Measurements from ENCODE around the gene PLA2G6. TPM values are rescaled to one million over a fixed set of nuclear protein-coding genes. Genes with fewer than 3 reads are reported as not detected.
A peak's percentile ranks its signal among the peaks of the same experiment; 100 is the strongest.
"Not testable (repeated sequence)": the region's sequence is repeated elsewhere in the genome, so short reads cannot be mapped to it uniquely, and the experiment has no call there.

Gene PLA2G6
- total RNA-seq, 1 experiment from 2014 or later = 13.4 TPM

DNA sequence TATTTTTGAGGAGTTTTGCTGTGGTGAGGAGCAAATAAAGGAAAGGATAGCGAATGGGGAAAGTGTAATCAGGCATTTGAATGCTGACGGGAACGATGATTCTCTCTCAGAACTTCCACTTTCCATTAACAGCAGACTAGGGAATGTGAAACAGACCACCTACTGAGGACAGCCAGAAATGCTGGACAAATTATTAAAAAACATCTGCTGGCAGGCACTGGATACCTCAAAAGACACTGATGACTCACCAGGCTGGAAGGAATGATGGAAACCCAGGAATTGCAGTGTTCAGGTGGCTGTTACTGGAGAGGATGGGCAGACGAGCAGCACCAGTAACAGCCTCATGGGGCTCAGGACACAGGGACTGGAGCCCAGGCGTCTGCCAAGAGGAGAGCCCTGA, 33.4 kb downstream of the PLA2G6 start:
- in situ Hi-C loops (cut with HindIII; ENCODE audit: low pct_unique_long_range_greater_than_20kb, low sequenced_read_pairs) = no loop called here
- DNase-seq (ENCODE audit: low read depth) = peak; percentile 66

- in situ Hi-C loops (cut with HindIII; ENCODE audit: low pct_unique_long_range_greater_than_20kb, low sequenced_read_pairs); DNase-seq (ENCODE audit: low read depth): not testable (repeated sequence)
Measured at GRCh38 chr22:38146166-38146565, 35.5 kb downstream of the PLA2G6 start.

- DNase-seq (ENCODE audit: low read depth) = no peak
- in situ Hi-C loops (cut with HindIII; ENCODE audit: low pct_unique_long_range_greater_than_20kb, low sequenced_read_pairs) = no loop called here
Measured at GRCh38 chr22:38144025-38144405, 37.6 kb downstream of the PLA2G6 start.

- in situ Hi-C loops (cut with HindIII; ENCODE audit: low pct_unique_long_range_greater_than_20kb, low sequenced_read_pairs) = no loop called here
Measured at GRCh38 chr22:38142606-38143005, 39.0 kb downstream of the PLA2G6 start.

DNA sequence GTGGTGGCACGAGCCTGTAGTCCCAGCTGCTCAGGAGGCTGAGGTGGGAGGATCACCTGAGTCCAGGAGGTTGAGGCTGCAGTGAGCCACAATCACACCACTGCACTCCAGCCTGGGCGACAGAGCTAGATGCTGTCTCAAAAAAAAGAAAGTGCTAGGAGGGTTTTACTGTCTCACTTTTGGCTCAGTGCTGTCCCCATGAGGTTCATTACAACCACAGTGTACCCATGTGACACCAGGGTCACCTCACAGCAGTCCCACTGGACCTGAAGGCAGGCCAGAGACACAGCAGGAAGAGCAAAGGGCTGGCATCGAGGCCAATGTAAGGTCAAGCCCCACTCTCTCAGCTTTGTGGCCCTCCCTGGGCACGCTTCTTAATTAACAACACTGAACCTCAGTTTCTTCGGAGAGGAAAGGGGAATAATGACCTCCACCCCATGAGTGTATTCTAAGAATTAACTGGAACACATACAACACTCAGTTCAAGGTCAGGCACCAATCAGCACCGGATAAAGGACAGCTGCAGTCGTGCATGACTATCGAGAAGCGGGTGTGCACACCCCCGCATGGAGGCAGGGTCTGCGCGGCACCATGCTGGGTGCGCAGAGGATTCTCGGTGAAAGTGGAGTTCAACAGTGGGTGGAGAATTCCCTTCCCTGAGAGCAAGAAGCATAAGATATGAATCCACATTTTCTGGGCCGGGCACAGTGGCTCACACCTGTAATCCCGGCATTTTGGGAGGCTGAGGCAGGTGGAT, 40.2 kb downstream of the PLA2G6 start:
- in situ Hi-C loops (cut with HindIII; ENCODE audit: low pct_unique_long_range_greater_than_20kb, low sequenced_read_pairs) = no loop called here
- DNase-seq (ENCODE audit: low read depth) = no peak

More at GRCh38 chr22:38142606-38143005, 39.0 kb downstream of the PLA2G6 start:
- no peak for DNase-seq (ENCODE audit: low read depth)

DNA sequence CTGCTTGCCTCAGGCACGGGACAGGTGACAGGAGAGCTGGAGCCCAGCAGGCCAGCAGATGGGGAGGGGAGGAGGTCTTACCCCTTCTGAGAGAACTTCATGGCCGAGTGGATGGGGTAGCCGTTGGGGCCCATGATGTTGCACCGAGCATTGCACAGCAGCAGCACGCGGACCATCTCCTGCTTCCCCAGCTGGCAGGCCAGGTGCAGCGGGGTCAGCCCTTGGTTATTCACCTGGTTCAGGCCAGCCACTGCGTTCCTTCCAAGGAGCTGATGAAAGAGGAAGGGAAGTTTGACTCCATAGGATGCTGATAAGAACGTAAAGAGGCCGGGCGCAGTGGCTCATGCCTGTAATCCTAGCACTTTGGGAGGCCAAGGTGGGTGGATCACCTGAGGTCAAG, 41.7 kb downstream of the PLA2G6 start:
- no peak for DNase-seq (ENCODE audit: low read depth)
- in situ Hi-C loops (cut with HindIII; ENCODE audit: low pct_unique_long_range_greater_than_20kb, low sequenced_read_pairs) = no loop called here

GRCh38 chr22:38138961-38139360, 42.7 kb downstream of the PLA2G6 start:
- in situ Hi-C loops (cut with HindIII; ENCODE audit: low pct_unique_long_range_greater_than_20kb, low sequenced_read_pairs) = no loop called here
- DNase-seq (ENCODE audit: low read depth) = no peak

- no peak for DNase-seq (ENCODE audit: low read depth)
- in situ Hi-C loops (cut with HindIII; ENCODE audit: low pct_unique_long_range_greater_than_20kb, low sequenced_read_pairs) = no loop called here
Measured at GRCh38 chr22:38137876-38138687, 43.5 kb downstream of the PLA2G6 start.

GRCh38 chr22:38136607-38137006, 45.0 kb downstream of the PLA2G6 start:
- DNase-seq (ENCODE audit: low read depth) = no peak
- in situ Hi-C loops (cut with HindIII; ENCODE audit: low pct_unique_long_range_greater_than_20kb, low sequenced_read_pairs) = no loop called here

DNA sequence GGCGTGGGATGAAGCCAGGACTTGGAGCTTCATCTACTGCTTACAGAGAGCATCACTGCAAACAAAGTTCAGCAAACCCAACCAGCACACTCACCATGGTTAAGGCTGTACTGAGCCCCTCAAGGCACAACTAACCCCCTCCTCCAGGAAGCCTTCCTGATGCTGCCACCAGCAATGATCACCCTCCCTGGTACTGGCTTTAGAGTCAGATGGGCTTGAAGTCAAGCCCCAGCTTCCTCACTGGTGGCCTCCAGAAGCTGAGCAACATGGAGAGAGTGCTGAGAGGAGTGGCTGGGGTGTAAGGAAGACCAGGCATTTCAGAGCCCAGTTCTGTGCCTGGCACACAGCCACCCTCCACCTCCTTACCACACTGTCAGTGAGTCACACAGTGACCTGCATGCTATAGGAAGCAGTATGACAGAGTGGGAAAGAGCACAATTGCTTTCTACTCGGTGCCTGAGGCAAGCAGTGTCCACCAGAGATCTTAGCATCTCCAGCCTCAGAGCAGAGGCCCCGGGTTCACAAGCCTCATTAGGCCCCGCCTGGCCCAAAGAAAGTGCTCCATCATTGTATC, 46.4 kb downstream of the PLA2G6 start:
- in situ Hi-C loops (cut with HindIII; ENCODE audit: low pct_unique_long_range_greater_than_20kb, low sequenced_read_pairs) = no loop called here
- DNase-seq (ENCODE audit: low read depth) = peak; percentile 63

DNA sequence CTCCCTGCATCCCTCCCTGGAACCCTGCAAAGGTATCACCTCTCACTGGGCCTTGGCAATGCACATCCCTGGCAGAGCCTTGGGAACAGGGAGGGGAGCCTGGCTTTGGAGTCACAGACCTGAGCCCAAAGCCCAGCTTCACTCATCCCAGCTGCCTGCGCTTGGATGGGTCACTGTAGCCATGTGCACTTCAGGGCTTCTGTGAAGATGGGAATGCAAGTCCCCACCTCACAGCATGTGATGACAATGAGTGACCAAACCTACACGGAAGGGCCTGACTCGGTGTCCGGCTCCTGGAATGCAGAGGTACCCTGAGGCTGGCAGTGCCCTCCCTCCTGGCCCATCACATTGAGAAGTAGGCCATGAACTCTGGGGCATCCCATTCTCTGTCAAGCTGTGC, 48.3 kb downstream of the PLA2G6 start:
- in situ Hi-C loops (cut with HindIII; ENCODE audit: low pct_unique_long_range_greater_than_20kb, low sequenced_read_pairs) = no loop called here
- DNase-seq (ENCODE audit: low read depth) = no peak

GRCh38 chr22:38132794-38133193, 48.8 kb downstream of the PLA2G6 start:
- in situ Hi-C loops (cut with HindIII; ENCODE audit: low pct_unique_long_range_greater_than_20kb, low sequenced_read_pairs) = no loop called here
- DNase-seq (ENCODE audit: low read depth) = no peak

DNA sequence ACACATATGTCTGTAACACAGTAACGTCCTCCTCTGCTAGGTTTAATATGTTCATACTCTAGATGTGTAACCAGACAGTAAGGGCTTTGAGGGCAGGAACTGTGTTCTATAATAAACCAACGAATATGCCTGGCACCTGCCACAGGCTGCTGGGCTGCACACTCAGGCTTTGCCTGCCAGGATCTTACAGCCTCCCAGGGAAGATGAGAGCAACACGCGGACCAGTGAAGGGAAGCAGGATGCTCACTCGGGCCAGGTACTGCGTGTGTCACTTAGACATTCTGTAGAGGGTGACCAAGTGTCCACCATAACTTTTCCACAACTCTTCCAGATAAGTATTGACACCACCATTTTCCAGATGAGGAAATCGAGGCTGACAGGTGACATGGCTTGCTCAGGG, 49.5 kb downstream of the PLA2G6 start:
- in situ Hi-C loops (cut with HindIII; ENCODE audit: low pct_unique_long_range_greater_than_20kb, low sequenced_read_pairs) = no loop called here
- no peak for DNase-seq (ENCODE audit: low read depth)

DNA sequence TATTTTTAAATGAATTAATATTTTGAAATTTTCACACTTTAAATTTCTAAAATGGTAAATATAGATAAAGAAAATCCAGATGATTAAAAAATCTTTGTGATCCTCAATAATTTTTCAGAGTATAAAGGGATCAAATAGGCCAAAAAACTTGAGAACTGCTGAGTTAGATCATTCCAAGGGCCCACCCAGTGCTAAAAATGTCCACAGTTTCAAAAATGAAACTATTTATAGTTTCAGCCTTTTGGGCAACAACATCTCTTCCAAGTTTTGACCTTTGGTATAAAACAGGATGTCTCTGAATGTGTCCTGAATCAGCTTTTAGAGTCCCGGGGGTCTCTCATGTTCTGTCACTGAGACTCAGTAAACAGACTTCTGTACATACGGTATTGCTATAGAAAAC, 50.2 kb downstream of the PLA2G6 start:
- DNase-seq (ENCODE audit: low read depth) = no peak
- in situ Hi-C loops (cut with HindIII; ENCODE audit: low pct_unique_long_range_greater_than_20kb, low sequenced_read_pairs) = no loop called here

DNA sequence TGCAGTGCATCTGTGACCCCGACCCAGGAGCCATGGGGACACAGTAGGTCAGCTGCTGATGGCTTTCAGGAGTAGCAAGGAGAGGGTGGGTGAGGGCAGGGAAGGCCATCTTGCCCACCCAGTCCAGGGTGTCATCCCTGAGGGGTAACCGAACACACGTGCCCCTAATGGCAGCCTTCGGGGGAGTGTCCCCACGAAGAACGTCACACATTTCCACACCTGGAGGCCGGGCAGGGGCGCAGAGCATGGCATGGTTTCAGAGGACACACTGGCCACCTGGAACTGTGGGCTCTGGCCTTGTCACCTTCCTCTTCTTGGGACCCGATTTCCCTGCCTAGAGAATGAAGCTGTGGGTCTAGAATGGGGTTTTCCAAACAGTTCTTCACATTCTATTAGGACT, 51.8 kb downstream of the PLA2G6 start:
- in situ Hi-C loops (cut with HindIII; ENCODE audit: low pct_unique_long_range_greater_than_20kb, low sequenced_read_pairs) = no loop called here
- DNase-seq (ENCODE audit: low read depth) = no peak

DNA sequence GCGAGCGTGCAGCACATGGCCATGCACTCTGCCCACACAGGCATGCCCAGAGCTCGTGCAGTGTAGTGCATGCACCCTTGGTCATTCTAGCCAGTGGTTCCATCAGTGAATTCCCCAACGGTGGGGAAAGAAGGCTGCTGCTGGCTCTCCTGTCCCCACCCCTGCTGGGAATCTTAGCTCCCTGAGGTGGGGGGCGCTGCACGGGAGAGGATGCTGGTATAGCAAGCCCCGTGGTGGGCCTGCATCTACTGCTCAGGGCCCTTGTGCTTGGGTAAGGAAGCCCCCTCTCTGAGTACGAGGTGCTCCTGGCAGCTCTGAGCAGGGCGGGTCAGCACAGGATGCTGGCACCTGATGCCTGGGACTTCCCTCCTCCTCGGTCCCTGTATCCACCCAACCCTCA, 52.6 kb downstream of the PLA2G6 start:
- DNase-seq (ENCODE audit: low read depth) = no peak
- in situ Hi-C loops (cut with HindIII; ENCODE audit: low pct_unique_long_range_greater_than_20kb, low sequenced_read_pairs) = no loop called here

DNA sequence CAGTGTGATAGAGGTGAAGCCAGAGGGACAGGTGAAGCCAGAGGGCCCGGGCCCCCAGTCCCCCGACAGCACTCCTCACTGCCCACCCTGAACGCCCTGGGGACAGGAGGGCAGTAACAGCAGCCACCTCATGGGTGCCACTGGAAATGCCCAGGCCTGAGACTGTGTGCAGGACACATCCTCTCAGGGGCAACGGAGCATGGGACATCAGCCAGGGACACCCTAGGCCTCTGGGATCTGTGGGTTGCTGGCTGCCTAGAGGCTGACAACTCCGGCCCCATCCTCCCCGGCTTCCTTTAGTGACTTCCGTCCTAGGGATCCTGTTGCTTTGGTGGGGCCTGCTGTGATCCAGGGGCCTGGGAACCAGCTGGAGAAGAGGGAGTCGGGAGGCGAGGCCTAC, 53.8 kb downstream of the PLA2G6 start:
- DNase-seq (ENCODE audit: low read depth) = no peak
- in situ Hi-C loops (cut with HindIII; ENCODE audit: low pct_unique_long_range_greater_than_20kb, low sequenced_read_pairs) = no loop called here

GRCh38 chr22:38126928-38127668, 54.5 kb downstream of the PLA2G6 start:
- in situ Hi-C loops (cut with HindIII; ENCODE audit: low pct_unique_long_range_greater_than_20kb, low sequenced_read_pairs) = no loop called here
- no peak for DNase-seq (ENCODE audit: low read depth)

DNA sequence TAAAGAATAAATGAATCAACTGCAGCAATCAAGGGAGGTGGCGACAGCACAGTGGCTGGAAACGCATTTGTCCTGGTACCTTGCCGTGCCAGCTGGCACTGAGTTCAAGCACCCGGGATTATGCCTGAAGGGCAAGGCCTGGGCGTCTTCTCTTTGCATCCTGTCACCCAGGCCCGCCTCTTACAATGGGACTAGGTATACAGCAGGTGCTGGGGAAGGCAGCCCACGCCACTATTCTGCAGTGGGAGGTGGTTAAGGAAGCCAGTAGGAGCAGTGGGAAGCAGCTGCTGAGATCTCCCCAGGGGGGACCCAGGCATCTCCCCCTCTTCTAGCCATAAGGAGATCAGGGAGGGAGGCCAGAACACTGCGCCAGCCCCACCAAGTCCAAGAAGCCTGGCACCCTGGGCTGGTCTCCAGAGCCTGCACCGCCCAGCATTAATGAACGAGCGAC, 55.9 kb downstream of the PLA2G6 start:
- no peak for DNase-seq (ENCODE audit: low read depth)
- in situ Hi-C loops (cut with HindIII; ENCODE audit: low pct_unique_long_range_greater_than_20kb, low sequenced_read_pairs) = no loop called here
